Mesenchymal stem cell (in vitro differentiated cells and primary cell): ENCODE data around the gene BRD7.

ENCODE experiments used
- DNase-seq: peaks from one replicate; pipeline ENCODE4 v3.0.0-alpha.2; 2013
- H2AFZ ChIP-seq: one replicate; pipeline ENCODE4 v1.6.1; 2013; ENCODE audit warnings: low read depth, mild to moderate bottlenecking, control low read depth, inconsistent platforms, low read length, moderate library complexity
- H2AK5ac ChIP-seq: 2 replicates; pipeline ENCODE4 v1.6.1; 2013; ENCODE audit warnings: low read length, moderate library complexity, mild to moderate bottlenecking, inconsistent platforms; ENCODE audit not compliant: severe bottlenecking
- H2BK120ac ChIP-seq: one replicate; pipeline ENCODE4 v1.6.1; 2013; ENCODE audit warnings: low read depth, mild to moderate bottlenecking, inconsistent platforms, low read length, moderate library complexity
- H2BK12ac ChIP-seq, 2 experiments: one replicate each; pipeline ENCODE4 v1.6.1; 2013; ENCODE audit warnings: inconsistent platforms in 2 of 2, low read length in 2 of 2, mild to moderate bottlenecking in 2 of 2, moderate library complexity in 2 of 2, control low read depth in 1 of 2
- H2BK15ac ChIP-seq: one replicate; pipeline ENCODE4 v1.6.1; 2013; ENCODE audit warnings: mild to moderate bottlenecking, low read depth, inconsistent platforms; ENCODE audit not compliant: poor library complexity, severe bottlenecking
- H2BK5ac ChIP-seq: 2 replicates; pipeline ENCODE4 v1.6.1; 2013; ENCODE audit warnings: low read depth, mild to moderate bottlenecking, low read length, control low read depth, inconsistent platforms; ENCODE audit not compliant: poor library complexity, severe bottlenecking
- H3K14ac ChIP-seq, 2 experiments: one replicate each; pipeline ENCODE4 v1.6.1; 2013; ENCODE audit warnings: inconsistent platforms in 2 of 2, low read length in 2 of 2, control low read depth in 1 of 2, mild to moderate bottlenecking in 1 of 2, moderate library complexity in 1 of 2
- H3K18ac ChIP-seq, 2 experiments: one replicate each; pipeline ENCODE4 v1.6.1; 2013; ENCODE audit warnings: inconsistent platforms in 2 of 2, low read length in 2 of 2, control low read depth in 1 of 2, low read depth in 1 of 2, mild to moderate bottlenecking in 1 of 2
- H3K23ac ChIP-seq, 2 experiments: one replicate each; pipeline ENCODE4 v1.6.1; 2013; ENCODE audit warnings: inconsistent platforms in 2 of 2, low read length in 2 of 2, mild to moderate bottlenecking in 2 of 2, moderate library complexity in 2 of 2, control low read depth in 1 of 2
- H3K27ac ChIP-seq: 2 replicates; pipeline ENCODE4 v1.5.1; 2013; ENCODE audit warnings: mild to moderate bottlenecking, moderate library complexity, low read length, control low read depth, inconsistent platforms; ENCODE audit not compliant: poor library complexity, severe bottlenecking
- H3K27me3 ChIP-seq, 2 experiments: 2 replicates each; pipeline versions ENCODE4 v1.6.1 to v1.7.0; 2013; ENCODE audit warnings: low read length in 2 of 2, mild to moderate bottlenecking in 2 of 2, moderate library complexity in 2 of 2, control low read depth in 1 of 2, inconsistent platforms in 1 of 2; ENCODE audit not compliant: control insufficient read depth in 1 of 2, insufficient read depth in 1 of 2
- H3K36me3 ChIP-seq, 2 experiments: 2 replicates each; pipeline versions ENCODE4 v1.6.1 to v1.7.0; 2013; ENCODE audit warnings: low read length in 2 of 2, control low read depth in 1 of 2, inconsistent platforms in 1 of 2, low read depth in 1 of 2, mild to moderate bottlenecking in 1 of 2; ENCODE audit not compliant: insufficient read depth in 2 of 2, control insufficient read depth in 1 of 2
- H3K4ac ChIP-seq, 2 experiments: one replicate each; pipeline ENCODE4 v1.6.1; 2013; ENCODE audit warnings: inconsistent platforms in 2 of 2, low read length in 2 of 2, mild to moderate bottlenecking in 2 of 2, moderate library complexity in 2 of 2, control low read depth in 1 of 2, low read depth in 1 of 2
- H3K4me1 ChIP-seq: 2 replicates; pipeline ENCODE4 v1.6.1; 2013; ENCODE audit warnings: low read depth, low read length, control low read depth; ENCODE audit not compliant: control insufficient read depth, insufficient read depth
- H3K4me2 ChIP-seq: 2 replicates; pipeline ENCODE4 v1.6.1; 2013; ENCODE audit warnings: low read length, mild to moderate bottlenecking, inconsistent platforms; ENCODE audit not compliant: poor library complexity, severe bottlenecking
- H3K4me3 ChIP-seq, 2 experiments: 2 replicates each; pipeline versions ENCODE4 v1.5.1 to v1.7.0; 2013; ENCODE audit warnings: low read length in 2 of 2, mild to moderate bottlenecking in 2 of 2, control low read depth in 1 of 2, low read depth in 1 of 2; ENCODE audit not compliant: insufficient read depth in 1 of 2
- H3K79me1 ChIP-seq: replicated peaks from 2 replicates; pipeline ENCODE4 v1.6.1; 2013; ENCODE audit warnings: mild to moderate bottlenecking, control low read depth, low read length, inconsistent platforms; ENCODE audit not compliant: poor library complexity, severe bottlenecking
- H3K9ac ChIP-seq: 2 replicates; pipeline ENCODE4 v1.7.0; 2013; ENCODE audit warnings: mild to moderate bottlenecking, low read length, moderate library complexity
- H3K9me3 ChIP-seq: 2 replicates; pipeline ENCODE4 v1.7.0; 2013; ENCODE audit warnings: mild to moderate bottlenecking, low read length; ENCODE audit not compliant: control insufficient read depth
- H4K8ac ChIP-seq: one replicate; pipeline ENCODE4 v1.6.1; 2013; ENCODE audit warnings: inconsistent platforms, mild to moderate bottlenecking, low read length, moderate library complexity
- H4K91ac ChIP-seq: one replicate; pipeline ENCODE4 v1.6.1; 2013; ENCODE audit warnings: mild to moderate bottlenecking, low read length, inconsistent platforms
- WGBS: methylation state at CpG from one replicate; pipeline ENCODE4 v1.1.7; 2013; ENCODE audit warnings: mixed read lengths; 5-methylcytosine and 5-hydroxymethylcytosine counted together

Gene BRD7

GRCh38 chr16:50273888-50274325 lies 94.9 kb downstream of the BRD7 start:
- 83% methylated on average over 13 of the region's 13 CpGs for WGBS
- Histone ChIP-seq H3K27me3 (no peaks in the 10 kb centered on the region), H2AFZ (no peak overlapping the region)

GRCh38 chr16:50273382-50273690 lies 95.5 kb downstream of the BRD7 start:
- no peak for DNase-seq
- Histone ChIP-seq H3K9ac (no peak overlapping the region), H3K4me1 (peaks cover 5% of the 10 kb centered on the region), H3K18ac (no peak overlapping the region), H3K9me3 (no peaks in the 10 kb centered on the region), H3K4ac (no peak overlapping the region), H3K27me3 (no peaks in the 10 kb centered on the region), H3K79me1 (peaks cover 21% of the 10 kb centered on the region), H2BK5ac (no peak overlapping the region), H3K4me3 (no peak overlapping the region), H2AK5ac (no peak overlapping the region), H2BK12ac (no peak overlapping the region), H3K23ac (no peak overlapping the region), H2AFZ (no peak overlapping the region), H3K27ac (no peak overlapping the region), H3K4me2 (no peak overlapping the region), H3K36me3 (peaks cover 0 to 11% of the 10 kb centered on the region in 2 experiments), H4K8ac (no peak overlapping the region), H3K14ac (no peak overlapping the region), H2BK15ac (no peak overlapping the region), H4K91ac (no peak overlapping the region), H2BK120ac (no peak overlapping the region)
- 94% methylated on average over 2 of the region's 2 CpGs for WGBS

More at GRCh38 chr16:50273888-50274325, 94.9 kb downstream of the BRD7 start:
- Histone ChIP-seq H3K4me3 (no peak overlapping the region), H4K91ac (no peak overlapping the region), H3K9me3 (no peaks in the 10 kb centered on the region), H2BK120ac (no peak overlapping the region), H3K36me3 (peaks cover 0 to 11% of the 10 kb centered on the region in 2 experiments), H3K14ac (no peak overlapping the region), H2BK12ac (no peak overlapping the region), H3K23ac (no peak overlapping the region), H3K4ac (no peak overlapping the region), H3K79me1 (peaks cover 21% of the 10 kb centered on the region), H4K8ac (no peak overlapping the region), H3K27ac (no peak overlapping the region), H3K9ac (no peak overlapping the region), H2AK5ac (no peak overlapping the region), H3K18ac (peak overlapping the region in 1 of 2 experiments; percentile 28), H3K4me1 (peaks cover 5% of the 10 kb centered on the region), H3K4me2 (no peak overlapping the region), H2BK15ac (no peak overlapping the region), H2BK5ac (no peak overlapping the region)
- no peak for DNase-seq

GRCh38 chr16:50272687-50273381 lies 96.0 kb downstream of the BRD7 start:
- WGBS = 91% methylated on average over 5 of the region's 5 CpGs
- Histone ChIP-seq H4K91ac (no peak overlapping the region), H2AFZ (no peak overlapping the region), H3K27ac (no peak overlapping the region), H3K27me3 (no peaks in the 10 kb centered on the region), H3K79me1 (peaks cover 21% of the 10 kb centered on the region), H2BK15ac (no peak overlapping the region), H3K9me3 (no peaks in the 10 kb centered on the region), H2AK5ac (no peak overlapping the region), H3K9ac (no peak overlapping the region), H3K14ac (no peak overlapping the region), H4K8ac (no peak overlapping the region), H2BK120ac (no peak overlapping the region), H3K4me2 (no peak overlapping the region), H3K23ac (no peak overlapping the region), H2BK5ac (no peak overlapping the region), H3K4ac (no peak overlapping the region), H3K4me3 (no peak overlapping the region), H3K18ac (no peak overlapping the region), H3K4me1 (peaks cover 5% of the 10 kb centered on the region), H3K36me3 (peaks cover 0 to 11% of the 10 kb centered on the region in 2 experiments), H2BK12ac (no peak overlapping the region)
- DNase-seq = no peak

- Histone ChIP-seq H3K79me1 (peaks cover 23% of the 10 kb centered on the region), H3K14ac (peak overlapping the region in 1 of 2 experiments; percentile 8), H2BK12ac (no peak overlapping the region), H3K9ac (no peak overlapping the region), H3K4me1 (peaks cover 9% of the 10 kb centered on the region), H3K18ac (no peak overlapping the region), H2BK5ac (no peak overlapping the region), H4K91ac (no peak overlapping the region), H3K4me2 (no peak overlapping the region), H3K27ac (no peak overlapping the region), H2BK120ac (no peak overlapping the region), H3K4ac (no peak overlapping the region), H3K36me3 (peaks cover 0 to 11% of the 10 kb centered on the region in 2 experiments), H4K8ac (no peak overlapping the region), H2BK15ac (no peak overlapping the region), H2AFZ (no peak overlapping the region), H3K27me3 (no peaks in the 10 kb centered on the region), H3K23ac (no peak overlapping the region), H3K4me3 (no peak overlapping the region), H3K9me3 (no peaks in the 10 kb centered on the region), H2AK5ac (no peak overlapping the region)
- no peak for DNase-seq
- WGBS = 95% methylated on average over 7 of the region's 7 CpGs
These were observed 96.6 kb downstream of the BRD7 start for GRCh38 chr16:50272111-50272571.
